ENCODE measurements around the gene TMCO2. TPM values are rescaled to one million over a fixed set of nuclear protein-coding genes. Genes with fewer than 3 reads are reported as not detected.

TMCO2 gene
- total RNA-seq, 1 experiment from 2014 or later: not detected

DNA sequence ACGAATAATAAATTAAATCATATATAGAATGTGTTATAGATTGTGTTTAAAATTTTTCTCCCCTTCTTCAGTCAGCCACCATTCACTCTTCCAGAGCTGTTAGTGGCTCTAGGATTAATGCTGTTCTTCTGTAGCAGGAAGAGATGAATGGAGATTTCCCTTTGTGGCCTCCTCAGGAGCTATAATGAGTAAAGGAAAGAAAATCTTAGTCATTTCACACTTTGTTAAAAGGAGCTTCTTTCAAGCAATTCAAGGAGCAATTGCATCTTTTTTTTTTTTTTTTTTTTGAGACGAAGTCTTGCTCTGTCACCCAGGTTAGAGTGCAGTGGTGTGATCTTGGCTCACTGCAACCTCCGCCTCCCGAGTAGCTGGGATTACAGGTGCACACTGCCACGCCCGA, 23.7 kb upstream of the TMCO2 start:
- intact Hi-C loops (cut with micrococcal nuclease): no loop called here
- H4K20me1 ChIP-seq (ENCODE audit: insufficient read depth): no peaks in the 10 kb centered on the region
- ATAC-seq (no peak), DNase-seq (ENCODE audit: low read depth, low spot score) (no peak)
- no peak overlapping the region for H3K9ac ChIP-seq (ENCODE audit: low read length)
- no peaks in the 10 kb centered on the region for H3K27me3 ChIP-seq (ENCODE audit: insufficient read depth, low read length)
- H3K27ac ChIP-seq (ENCODE audit: low read depth, low read length): no peak overlapping the region
- RAD21 ChIA-PET (ENCODE audit: low non-redundant PET in 1 of 2, low total read pairs in 2 of 2, uncharacterized antibody in 2 of 2, unreplicated experiment in 2 of 2): interaction anchor here in 1 of 2 experiments (0.7 kb wide), 1 partner anchor 35 kb away, joined by 4 read pairs; no protein-coding TSS in a partner anchor
- POLR2A ChIA-PET: no interaction called here
- no TSS peak for BruUV-seq (replicated peaks)
- no peak overlapping the region for H3K4me2 ChIP-seq (ENCODE audit: low read length)
- H3K9me2 ChIP-seq (ENCODE audit: insufficient read depth): no peaks in the 10 kb centered on the region
- no peak for TF ChIP-seq JUND (IDR thresholded peaks at IDR 0.05)
- TF ChIP-seq EZH2 (IDR thresholded peaks at IDR 0.05): no peak
- no peak for TF ChIP-seq FOSL1 (IDR thresholded peaks at IDR 0.05; ENCODE audit: low read depth)
- no peak for TF ChIP-seq CEBPB (IDR thresholded peaks at IDR 0.05; ENCODE audit: low read depth)
- TF ChIP-seq RAD21 (IDR thresholded peaks at IDR 0.05; ENCODE audit: low read depth): no peak
- no peak for TF ChIP-seq REST (IDR thresholded peaks at IDR 0.05; ENCODE audit: low read depth)
- TF ChIP-seq, protein P1, sequence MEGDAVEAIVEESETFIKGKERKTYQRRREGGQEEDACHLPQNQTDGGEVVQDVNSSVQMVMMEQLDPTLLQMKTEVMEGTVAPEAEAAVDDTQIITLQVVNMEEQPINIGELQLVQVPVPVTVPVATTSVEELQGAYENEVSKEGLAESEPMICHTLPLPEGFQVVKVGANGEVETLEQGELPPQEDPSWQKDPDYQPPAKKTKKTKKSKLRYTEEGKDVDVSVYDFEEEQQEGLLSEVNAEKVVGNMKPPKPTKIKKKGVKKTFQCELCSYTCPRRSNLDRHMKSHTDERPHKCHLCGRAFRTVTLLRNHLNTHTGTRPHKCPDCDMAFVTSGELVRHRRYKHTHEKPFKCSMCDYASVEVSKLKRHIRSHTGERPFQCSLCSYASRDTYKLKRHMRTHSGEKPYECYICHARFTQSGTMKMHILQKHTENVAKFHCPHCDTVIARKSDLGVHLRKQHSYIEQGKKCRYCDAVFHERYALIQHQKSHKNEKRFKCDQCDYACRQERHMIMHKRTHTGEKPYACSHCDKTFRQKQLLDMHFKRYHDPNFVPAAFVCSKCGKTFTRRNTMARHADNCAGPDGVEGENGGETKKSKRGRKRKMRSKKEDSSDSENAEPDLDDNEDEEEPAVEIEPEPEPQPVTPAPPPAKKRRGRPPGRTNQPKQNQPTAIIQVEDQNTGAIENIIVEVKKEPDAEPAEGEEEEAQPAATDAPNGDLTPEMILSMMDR (IDR thresholded peaks at IDR 0.05 in 2 of 3, conservative IDR thresholded peaks at IDR 0.05 in 1 of 3; ENCODE audit: borderline replicate concordance in 1 of 3, insufficient read depth in 1 of 3, low read depth in 2 of 3, low read length in 2 of 3): no peak
- no peak for TF ChIP-seq YY1 (IDR thresholded peaks at IDR 0.05; ENCODE audit: extremely low read depth, insufficient replicate concordance, low read depth, low read length)
- TF ChIP-seq TCF7L2 (IDR thresholded peaks at IDR 0.05; ENCODE audit: borderline replicate concordance, extremely low read depth, insufficient read depth, insufficient read length): no peak
- TF ChIP-seq EGR1 (IDR thresholded peaks at IDR 0.05; ENCODE audit: low read depth): no peak
- no peak for TF ChIP-seq ZNF274 (IDR thresholded peaks at IDR 0.05; ENCODE audit: low read depth, low read length)
- TF ChIP-seq, protein P2, sequence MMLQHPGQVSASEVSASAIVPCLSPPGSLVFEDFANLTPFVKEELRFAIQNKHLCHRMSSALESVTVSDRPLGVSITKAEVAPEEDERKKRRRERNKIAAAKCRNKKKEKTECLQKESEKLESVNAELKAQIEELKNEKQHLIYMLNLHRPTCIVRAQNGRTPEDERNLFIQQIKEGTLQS (IDR thresholded peaks at IDR 0.05): no peak
- no peak for TF ChIP-seq CBX3 (IDR thresholded peaks at IDR 0.05; ENCODE audit: low read depth)
- no peak for TF ChIP-seq ZFX (IDR thresholded peaks at IDR 0.05)
- H3K4me3 ChIP-seq (replicated peaks in 1 of 2; ENCODE audit: low read depth in 1 of 2, low read length in 2 of 2): no peak overlapping the region
- H3K9me3 ChIP-seq (ENCODE audit: control insufficient read depth in 1 of 2, insufficient read depth in 1 of 2, low read depth in 1 of 2, low read length in 2 of 2): no peaks in the 10 kb centered on the region
- no peaks in the 10 kb centered on the region; a peak in 1 of 4 replicates for H3K36me3 ChIP-seq (ENCODE audit: control insufficient read depth in 1 of 2, insufficient read depth in 2 of 2, low read length in 2 of 2)
- CTCF ChIA-PET: interaction anchor here (1.2 kb wide), 1 partner anchor 17 kb away, joined by 4 read pairs; no protein-coding TSS in a partner anchor
- H3K4me1 ChIP-seq (ENCODE audit: control insufficient read depth in 1 of 2, insufficient read depth in 2 of 2, low read length in 2 of 2): no peaks in the 10 kb centered on the region
- H2AFZ ChIP-seq (ENCODE audit: low read depth, low read length, poor library complexity, severe bottlenecking): no peak overlapping the region
- H3K79me2 ChIP-seq (ENCODE audit: insufficient read depth, low read length): peaks cover 26% of the 10 kb centered on the region
